Cardiac fibroblast (primary cell): ENCODE results near the gene AIF1.

Experiments used
- DNase-seq, 2 donors: peaks; one replicate each; pipeline versions ENCODE4 v3.0.0 to v3.0.0-alpha.2; 2010; ENCODE audit warnings: low read depth in 2 of 2
- H3K4me3 ChIP-seq, 2 donors: replicated peaks in 1 of 2; 1 replicate in 1 of 2; 2 replicates in 1 of 2; pipeline ENCODE4 v1.5.1; 2011; ENCODE audit warnings: low read depth in 2 of 2, low read length in 2 of 2, mild to moderate bottlenecking in 2 of 2, moderate library complexity in 1 of 2
- CTCF ChIP-seq: IDR thresholded peaks from one replicate; pipeline ENCODE4 v1.5.1; 2011; ENCODE audit warnings: low read depth, mild to moderate bottlenecking, low read length, inconsistent platforms

The AIF1 gene

GRCh38 chr6:31665501-31666336 is 50.7 kb downstream of the AIF1 start, which contains the start of gene CSNK2B:
Gene CSNK2B, plus strand, starts transcription at chr6:31666080. Its CDS starts 752 bp downstream, at chr6:31666832.
- peak; percentile 97 for DNase-seq
- H3K4me3 ChIP-seq, result peak within 1 kb of the TSS; percentile 92 to 98
- TF ChIP-seq CTCF, result no peak

- peak overlapping the region; percentile 92 to 98 for H3K4me3 ChIP-seq
- no peak for TF ChIP-seq CTCF
- DNase-seq, result no peak
These were observed 51.4 kb downstream of the AIF1 start for GRCh38 chr6:31666337-31666965.
